IMR-90 (cell line): ENCODE data around the gene INAVA. TPM values are rescaled to one million over a fixed set of nuclear protein-coding genes. Genes with fewer than 3 reads are reported as not detected.

Experiments
- ATAC-seq: fragments of 200-7000 bp; cut with Tn5 transposase; 2 replicates; pipeline ENCODE4 v1.9.1; 2020; ENCODE audit warnings: low read depth, mild to moderate bottlenecking, moderate library complexity
- BruUV-seq: library from RNA; stranded (reverse); fragments of 400-500 nt; replicated peaks from 2 replicates; lab custom pipeline; 2021; lab: Mats Ljungman, UMichigan
- CTCF ChIA-PET: fragments of 300-600 bp; formaldehyde crosslinking; extraction: SDS; loops from one replicate; lab custom pipeline; 2021; ENCODE audit warnings: antibody characterized with exemption; lab: Yijun Ruan, JAX
- POLR2A ChIA-PET: fragments of 300-600 bp; sonication (Branson Sonifier 250); formaldehyde crosslinking; loops from one replicate; lab custom pipeline; 2022; ENCODE audit warnings: antibody characterized with exemption; ENCODE audit not compliant: unreplicated experiment; lab: Charles Lee
- DNase-seq: peaks from one replicate; pipeline ENCODE4 v3.0.0; 2013
- H2AFZ ChIP-seq: replicated peaks from 2 replicates; pipeline ENCODE3; 2013; ENCODE audit warnings: low read length, mild to moderate bottlenecking; ENCODE audit not compliant: poor library complexity
- H2AK5ac ChIP-seq: 2 replicates; pipeline ENCODE4 v1.6.1; 2013; ENCODE audit warnings: low read depth, low read length, inconsistent platforms
- H2AK9ac ChIP-seq: replicated peaks from 2 replicates; pipeline ENCODE3; 2013; ENCODE audit warnings: mild to moderate bottlenecking, low read depth, low read length, moderate library complexity; ENCODE audit not compliant: poor library complexity
- H2BK120ac ChIP-seq: 2 replicates; pipeline ENCODE4 v1.6.1; 2013; ENCODE audit warnings: low read depth, low read length, inconsistent platforms
- H2BK15ac ChIP-seq: 3 replicates; pipeline ENCODE4 v1.6.1; 2013; ENCODE audit warnings: low read depth, low read length, inconsistent platforms
- H2BK20ac ChIP-seq: 2 replicates; pipeline ENCODE4 v1.6.1; 2013; ENCODE audit warnings: low read depth, mild to moderate bottlenecking, inconsistent platforms, low read length, moderate library complexity
- H2BK5ac ChIP-seq: 2 replicates; pipeline ENCODE4 v1.6.1; 2013; ENCODE audit warnings: mild to moderate bottlenecking, low read depth, low read length, inconsistent platforms; ENCODE audit not compliant: poor library complexity, severe bottlenecking
- H3K14ac ChIP-seq: replicated peaks from 2 replicates; pipeline ENCODE4 v1.6.1; 2013; ENCODE audit warnings: low read depth, low read length, inconsistent platforms
- H3K18ac ChIP-seq: 2 replicates; pipeline ENCODE4 v1.6.1; 2013; ENCODE audit warnings: low read depth, low read length, control low read depth
- H3K23ac ChIP-seq: 2 replicates; pipeline ENCODE4 v1.6.1; 2013; ENCODE audit warnings: low read depth, low read length, inconsistent platforms
- H3K27ac ChIP-seq: 2 replicates; pipeline ENCODE4 v1.5.1; 2013; ENCODE audit warnings: mild to moderate bottlenecking, control low read depth, low read length; ENCODE audit not compliant: insufficient read depth
- H3K27me3 ChIP-seq: 2 replicates; pipeline ENCODE4 v1.6.1; 2013; ENCODE audit warnings: low read length; ENCODE audit not compliant: control insufficient read depth, insufficient read depth
- H3K36me3 ChIP-seq: 2 replicates; pipeline ENCODE4 v1.6.1; 2013; ENCODE audit warnings: low read length, mixed read lengths; ENCODE audit not compliant: control insufficient read depth, insufficient read depth
- H3K4ac ChIP-seq: 2 replicates; pipeline ENCODE4 v1.6.1; 2013; ENCODE audit warnings: low read depth, low read length, inconsistent platforms
- H3K4me1 ChIP-seq: 2 replicates; pipeline ENCODE4 v1.6.1; 2013; ENCODE audit warnings: low read length, mixed read lengths; ENCODE audit not compliant: control insufficient read depth, insufficient read depth
- H3K4me2 ChIP-seq: 2 replicates; pipeline ENCODE4 v1.6.1; 2013; ENCODE audit warnings: low read depth, mild to moderate bottlenecking, control low read depth, low read length, moderate library complexity
- H3K4me3 ChIP-seq: 2 replicates; pipeline ENCODE4 v1.5.1; 2013; ENCODE audit warnings: low read depth, mild to moderate bottlenecking, control low read depth, low read length, moderate library complexity; ENCODE audit not compliant: insufficient read depth
- H3K56ac ChIP-seq: 2 replicates; pipeline ENCODE4 v1.6.1; 2013; ENCODE audit warnings: low read length, inconsistent platforms; ENCODE audit not compliant: insufficient read depth; ENCODE audit errors: extremely low read depth
- H3K79me1 ChIP-seq, 2 experiments: 2 replicates each; pipeline ENCODE4 v1.6.1; 2013; ENCODE audit warnings: low read length in 2 of 2, inconsistent platforms in 1 of 2, low read depth in 1 of 2
- H3K9ac ChIP-seq: 2 replicates; pipeline ENCODE4 v1.6.1; 2013; ENCODE audit warnings: low read depth, low read length, control low read depth
- H3K9me1 ChIP-seq: 2 replicates; pipeline ENCODE4 v1.6.1; 2013; ENCODE audit warnings: low read length, inconsistent platforms; ENCODE audit not compliant: insufficient read depth
- H3K9me3 ChIP-seq: 2 replicates; pipeline ENCODE4 v1.6.1; 2013; ENCODE audit warnings: low read length; ENCODE audit not compliant: control insufficient read depth, insufficient read depth
- H4K20me1 ChIP-seq: 2 replicates; pipeline ENCODE4 v1.6.1; 2013; ENCODE audit warnings: low read length, inconsistent platforms; ENCODE audit not compliant: insufficient read depth
- H4K5ac ChIP-seq: 2 replicates; pipeline ENCODE4 v1.6.1; 2013; ENCODE audit warnings: mild to moderate bottlenecking, low read depth, low read length, control low read depth
- H4K8ac ChIP-seq, 2 experiments: 2 replicates each; pipeline ENCODE4 v1.6.1; 2013; ENCODE audit warnings: low read depth in 2 of 2, low read length in 2 of 2, control low read depth in 1 of 2, inconsistent platforms in 1 of 2
- H4K91ac ChIP-seq: 2 replicates; pipeline ENCODE4 v1.6.1; 2013; ENCODE audit warnings: low read depth, low read length, inconsistent platforms; ENCODE audit not compliant: insufficient read depth
- BHLHE40 ChIP-seq: fragments of 150-350 bp; IDR thresholded peaks from 2 replicates; pipeline ENCODE4 v1.6.1; 2016; ENCODE audit warnings: mild to moderate bottlenecking, low read depth, low read length
- NFE2L2 ChIP-seq: fragments of 150-350 bp; IDR thresholded peaks from 2 replicates; pipeline ENCODE4 v1.6.1; 2016; ENCODE audit warnings: low read depth, mild to moderate bottlenecking, low read length
- POLR2A ChIP-seq: IDR thresholded peaks from 2 replicates; pipeline ENCODE4 v1.6.1; 2012; ENCODE audit warnings: mild to moderate bottlenecking, low read depth, low read length
- RFX5 ChIP-seq: IDR thresholded peaks from 2 replicates; pipeline ENCODE4 v1.8.0; 2012; ENCODE audit warnings: low read depth, mild to moderate bottlenecking, low read length, moderate library complexity
- WGBS, 2 experiments: methylation state at CpG; one replicate each; pipeline versions ENCODE4 v1.1.5 to v1.1.7; 2013; ENCODE audit warnings: missing lambda C conversion rate in 2 of 2; ENCODE audit not compliant: insufficient read length in 1 of 2; ENCODE audit errors: extremely low coverage in 2 of 2; 5-methylcytosine and 5-hydroxymethylcytosine counted together
- dilution Hi-C: fragments of 300-500 bp; cut with HindIII; formaldehyde crosslinking; loops from one replicate; pipeline ENCODE4 v1.14.3; 2018; ENCODE audit warnings: low sequenced_read_pairs; ENCODE audit not compliant: unreplicated experiment
- in situ Hi-C: fragments of 300-500 bp; cut with MboI; formaldehyde crosslinking; loops from 3 replicates; pipeline ENCODE4 v1.14.3; 2019; ENCODE audit warnings: low sequenced_read_pairs, inconsistent platforms, mixed read lengths
- intact Hi-C: fragments of 100-400 bp; cut with micrococcal nuclease; formaldehyde crosslinking; loops from 2 replicates; pipeline ENCODE4 v1.10.0; 2022
- polyA plus RNA-seq, 3 experiments: library from polyadenylated mRNA; depleted of rRNA; stranded (reverse); fragments of >200 nt; gene quantifications; 2 replicates each; pipeline ENCODE4 v1.2.3, GENCODE V29; 2012; ENCODE audit warnings: low replicate concordance in 1 of 3
- total RNA-seq: library from RNA; depleted of rRNA; stranded (reverse); fragments of >200 nt; gene quantifications from 2 replicates; pipeline ENCODE4 v1.2.3, GENCODE V29; 2012

The INAVA gene
- total and polyA plus RNA-seq, 2 of the 4 experiments (the other 2 are of a cell fraction): under 0.01 to 0.07 TPM

- ATAC-seq: no peak
- Histone ChIP-seq H3K18ac (no peak overlapping the region), H3K56ac (no peak overlapping the region), H2AK5ac (no peak overlapping the region), H2BK20ac (no peak overlapping the region), H2BK5ac (no peak overlapping the region), H3K4me3 (no peak overlapping the region), H2AFZ (no peak overlapping the region), H4K5ac (no peak overlapping the region), H3K9ac (no peak overlapping the region), H2BK120ac (no peak overlapping the region), H4K20me1 (no peaks in the 10 kb centered on the region), H3K4me1 (peaks cover 3% of the 10 kb centered on the region; the same call in 1 of the 2 replicates), H3K79me1 (no peaks in the 10 kb centered on the region), H3K27ac (no peak overlapping the region), H3K23ac (no peak overlapping the region), H3K9me3 (no peaks in the 10 kb centered on the region), H3K4me2 (no peak overlapping the region), H3K9me1 (no peaks in the 10 kb centered on the region), H3K14ac (no peak overlapping the region), H2BK15ac (no peak overlapping the region), H2AK9ac (no peak overlapping the region), H3K27me3 (peaks cover 50% of the 10 kb centered on the region), H4K8ac (no peak overlapping the region), H4K91ac (no peak overlapping the region), H3K4ac (no peak overlapping the region), H3K36me3 (no peaks in the 10 kb centered on the region)
- dilution Hi-C loops: no loop called here
- intact Hi-C loops: loop anchor here (10.0 kb wide), 1 partner anchor 136 kb away; the partner anchor contains the start of gene KIF21B
- no peak for DNase-seq
- CTCF ChIA-PET: no interaction called here
- WGBS, 2 experiments: no CpG with 5 or more reads among the region's 7 CpGs
- no peak for TF ChIP-seq BHLHE40
- no peak for TF ChIP-seq RFX5
- TF ChIP-seq POLR2A: no peak
- no peak for TF ChIP-seq NFE2L2
- POLR2A ChIA-PET: no interaction called here
- BruUV-seq: no TSS peak
- in situ Hi-C loops: no loop called here
Measured at GRCh38 chr1:200888349-200888838, 6.3 kb upstream of the INAVA start.
